Endothelial cell (in vitro differentiated cells): Measurements from ENCODE around the gene STMND1. TPM values are rescaled to one million over a fixed set of nuclear protein-coding genes. Genes with fewer than 3 reads are reported as not detected.

Experiments used
- DNase-seq: peaks from one replicate; pipeline ENCODE4 v3.0.0; 2021; ENCODE audit warnings: low spot score
- H3K27ac Mint-ChIP-seq: one replicate; pipeline ENCODE4 v1.8.0; 2021; ENCODE audit warnings: mixed read lengths, inconsistent platforms; ENCODE audit not compliant: unreplicated experiment
- H3K27me3 Mint-ChIP-seq: one replicate; pipeline ENCODE4 v1.8.0; 2021; ENCODE audit warnings: mild to moderate bottlenecking, moderate library complexity, mixed read lengths, inconsistent platforms; ENCODE audit not compliant: unreplicated experiment
- H3K36me3 Mint-ChIP-seq: one replicate; pipeline ENCODE4 v1.8.0; 2021; ENCODE audit warnings: mild to moderate bottlenecking, low read depth, mixed read lengths, inconsistent platforms; ENCODE audit not compliant: unreplicated experiment
- H3K4me1 Mint-ChIP-seq: one replicate; pipeline ENCODE4 v1.8.0; 2021; ENCODE audit warnings: mild to moderate bottlenecking, mixed read lengths, inconsistent platforms; ENCODE audit not compliant: unreplicated experiment
- H3K4me3 Mint-ChIP-seq: one replicate; pipeline ENCODE4 v1.8.0; 2021; ENCODE audit warnings: mild to moderate bottlenecking, mixed read lengths, inconsistent platforms; ENCODE audit not compliant: unreplicated experiment
- H3K9me3 Mint-ChIP-seq: one replicate; pipeline ENCODE4 v1.8.0; 2021; ENCODE audit warnings: mixed read lengths, inconsistent platforms; ENCODE audit not compliant: unreplicated experiment
- CTCF ChIP-seq: fragments of 200-600 bp; sonication (generic); IDR thresholded peaks from one replicate; pipeline ENCODE4 v1.5.0; 2021; ENCODE audit warnings: antibody characterized with exemption; ENCODE audit not compliant: unreplicated experiment
- total RNA-seq: library from RNA; stranded (reverse); fragmentation: NEBNext Ultra II Directional; extraction: Animal tissue kit (Norgen Biotek cat#: 25700); gene quantifications from one replicate; pipeline ENCODE4 v1.2.1, GENCODE V29; 2021; ENCODE audit not compliant: unreplicated experiment

STMND1 gene
- total RNA-seq, 1 donor from 2014 or later = not detected

GRCh38 chr6:17098538-17098937 is 3.3 kb upstream of the STMND1 start:
- no peaks in the 10 kb centered on the region for H3K36me3 Mint-ChIP-seq
- no peak for DNase-seq
- no peak overlapping the region for H3K4me3 Mint-ChIP-seq
- no peaks in the 10 kb centered on the region for H3K4me1 Mint-ChIP-seq
- peaks cover 9% of the 10 kb centered on the region for H3K27me3 Mint-ChIP-seq
- no peak overlapping the region for H3K27ac Mint-ChIP-seq
- H3K9me3 Mint-ChIP-seq = no peaks in the 10 kb centered on the region
- no peak for TF ChIP-seq CTCF

- Mint-ChIP-seq H3K4me1 (no peaks in the 10 kb centered on the region), H3K27ac (no peak overlapping the region), H3K4me3 (no peak overlapping the region), H3K36me3 (no peaks in the 10 kb centered on the region), H3K27me3 (peaks cover 7% of the 10 kb centered on the region), H3K9me3 (no peaks in the 10 kb centered on the region)
- no peak for TF ChIP-seq CTCF
- no peak for DNase-seq
These were observed 2.3 kb upstream of the STMND1 start for GRCh38 chr6:17099401-17100059.

GRCh38 chr6:17100806-17101205 is 1.0 kb upstream of the STMND1 start:
- DNase-seq = no peak
- no peaks in the 10 kb centered on the region for H3K36me3 Mint-ChIP-seq
- H3K27me3 Mint-ChIP-seq = peaks cover 7% of the 10 kb centered on the region
- H3K9me3 Mint-ChIP-seq = no peaks in the 10 kb centered on the region
- no peak overlapping the region for H3K4me3 Mint-ChIP-seq
- TF ChIP-seq CTCF = no peak
- H3K27ac Mint-ChIP-seq = no peak overlapping the region
- H3K4me1 Mint-ChIP-seq = no peaks in the 10 kb centered on the region

GRCh38 chr6:17102258-17102870 is 514 bp downstream of the STMND1 start:
- no peak for DNase-seq
- Mint-ChIP-seq H3K27me3 (peaks cover 7% of the 10 kb centered on the region), H3K27ac (no peak overlapping the region), H3K4me1 (no peaks in the 10 kb centered on the region), H3K36me3 (no peaks in the 10 kb centered on the region), H3K9me3 (no peaks in the 10 kb centered on the region), H3K4me3 (no peak overlapping the region)
- no peak for TF ChIP-seq CTCF

GRCh38 chr6:17103715-17104114 is 1.9 kb downstream of the STMND1 start:
- H3K4me3 Mint-ChIP-seq = no peak overlapping the region
- TF ChIP-seq CTCF = peak; percentile 18

More at GRCh38 chr6:17103715-17104114, 1.9 kb downstream of the STMND1 start:
- Mint-ChIP-seq H3K9me3 (no peaks in the 10 kb centered on the region), H3K27ac (no peak overlapping the region), H3K36me3 (no peaks in the 10 kb centered on the region), H3K27me3 (peaks cover 7% of the 10 kb centered on the region), H3K4me1 (no peaks in the 10 kb centered on the region)
- no peak for DNase-seq
